Measurements from ENCODE around the gene C19orf53.
"Not testable (repeated sequence)": the region's sequence is repeated elsewhere in the genome, so short reads cannot be mapped to it uniquely, and the experiment has no call there.

The C19orf53 gene

GRCh38 chr19:13764101-13764807, 10.0 kb upstream of the C19orf53 start, which contains the start of gene MRI1:
TSS of gene MRI1 (plus strand) at chr19:13764522. CDS start at chr19:13764589, 67 bp downstream.
- DNase-seq = peak; percentile 85

DNA sequence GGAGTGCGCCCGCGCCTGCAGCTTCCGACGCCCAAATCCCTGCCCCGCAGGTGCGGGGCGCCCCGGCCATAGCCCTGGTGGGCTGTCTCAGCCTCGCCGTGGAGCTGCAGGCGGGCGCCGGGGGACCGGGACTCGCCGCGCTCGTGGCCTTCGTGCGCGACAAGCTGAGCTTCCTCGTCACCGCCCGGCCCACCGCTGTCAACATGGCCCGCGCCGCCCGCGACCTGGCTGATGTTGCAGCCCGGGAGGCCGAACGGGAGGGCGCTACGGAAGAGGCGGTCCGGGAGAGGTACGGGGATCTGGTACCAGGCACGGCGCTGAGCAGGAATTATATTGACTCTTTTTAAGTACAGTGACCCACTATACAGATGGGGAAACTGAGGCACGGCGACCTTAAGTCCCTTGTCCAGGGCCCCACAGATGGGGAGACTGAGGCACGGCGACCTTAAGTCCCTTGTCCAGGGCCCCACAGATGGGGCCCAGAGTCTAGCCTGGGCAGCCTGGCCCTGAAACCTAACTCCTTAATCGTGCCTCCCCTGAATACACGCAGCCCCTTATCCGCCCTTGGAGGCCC, 9.3 kb upstream of the C19orf53 start:
- peak; percentile 55 to 60 for DNase-seq

DNA sequence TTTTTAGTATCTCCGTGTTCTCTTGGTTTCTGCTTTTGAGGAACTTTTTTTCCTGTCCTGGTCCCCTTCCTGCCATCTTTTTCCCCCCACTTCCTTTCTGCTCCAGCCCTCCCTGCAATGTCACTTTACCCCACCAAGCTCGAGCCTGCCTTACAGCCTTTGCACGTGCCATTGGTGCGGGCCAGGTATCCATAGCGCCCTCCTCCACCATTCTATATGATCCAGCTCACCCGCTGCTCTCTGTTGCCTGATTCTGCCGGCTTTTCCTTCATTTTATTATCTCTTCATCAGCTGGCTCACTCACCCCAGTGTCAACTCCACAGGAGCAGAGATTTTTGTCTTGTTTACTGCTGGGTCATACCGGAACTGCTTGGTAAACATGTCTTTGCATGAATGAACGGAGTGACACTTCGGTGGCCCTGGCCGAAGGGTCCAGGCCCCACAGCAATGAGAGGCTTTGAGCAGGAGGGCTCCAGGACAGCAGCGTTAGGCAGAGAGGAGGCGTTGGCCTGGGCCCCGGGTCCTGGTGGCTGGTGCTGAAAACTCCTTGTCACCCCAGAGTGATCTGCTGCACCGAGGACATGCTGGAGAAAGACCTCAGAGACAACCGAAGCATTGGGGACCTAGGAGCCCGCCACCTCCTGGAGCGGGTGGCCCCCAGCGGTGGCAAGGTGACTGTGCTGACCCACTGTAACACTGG, 8.7 kb upstream of the C19orf53 start:
- no peak for DNase-seq

GRCh38 chr19:13766095-13766481, 8.2 kb upstream of the C19orf53 start:
- no peak for DNase-seq

DNA sequence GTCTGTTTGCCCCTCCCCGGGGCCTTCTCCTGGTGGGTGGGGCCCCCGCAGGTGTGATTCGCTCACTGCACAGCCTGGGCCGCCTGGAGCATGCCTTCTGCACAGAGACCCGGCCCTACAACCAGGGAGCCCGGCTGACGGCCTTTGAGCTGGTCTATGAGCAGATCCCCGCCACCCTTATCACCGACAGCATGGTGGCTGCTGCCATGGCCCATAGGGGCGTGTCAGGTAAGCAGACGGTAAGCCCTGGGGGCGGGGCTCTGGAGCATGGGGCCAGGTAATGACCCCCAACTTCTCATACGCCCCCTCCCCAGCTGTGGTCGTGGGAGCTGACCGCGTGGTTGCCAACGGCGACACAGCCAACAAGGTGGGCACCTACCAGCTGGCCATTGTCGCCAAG, 5.7 kb upstream of the C19orf53 start:
- no peak for DNase-seq

GRCh38 chr19:13770013-13770635, 4.1 kb upstream of the C19orf53 start:
- no peak for DNase-seq

GRCh38 chr19:13778398-13778797, 4.1 kb downstream of the C19orf53 start:
- no peak for DNase-seq

- DNase-seq = no peak
Measured at GRCh38 chr19:13778847-13779246, 4.6 kb downstream of the C19orf53 start.

DNA sequence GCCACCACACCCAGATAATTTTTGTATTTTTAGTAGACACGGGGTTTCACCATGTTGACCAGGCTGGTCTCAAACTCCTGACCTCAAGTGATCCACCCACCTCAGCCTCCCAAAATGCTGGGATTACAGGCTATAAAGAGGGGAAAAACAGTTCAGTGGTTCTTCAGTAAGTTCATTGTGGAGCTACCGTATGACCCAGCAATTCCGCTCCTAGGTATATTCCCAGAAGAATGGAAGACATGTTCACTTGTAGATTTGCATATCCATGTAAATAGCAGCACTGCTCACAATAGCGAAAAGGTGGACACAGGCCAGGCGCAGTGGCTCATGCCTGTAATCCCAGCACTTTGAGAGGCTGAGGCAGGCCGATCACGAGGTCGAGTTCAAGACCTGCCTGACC, 5.5 kb downstream of the C19orf53 start:
- DNase-seq = not testable (repeated sequence)

- DNase-seq = no peak
Measured at GRCh38 chr19:13781547-13781946, 7.3 kb downstream of the C19orf53 start.

- DNase-seq = no peak
Measured at GRCh38 chr19:13782537-13782936, 8.3 kb downstream of the C19orf53 start.

DNA sequence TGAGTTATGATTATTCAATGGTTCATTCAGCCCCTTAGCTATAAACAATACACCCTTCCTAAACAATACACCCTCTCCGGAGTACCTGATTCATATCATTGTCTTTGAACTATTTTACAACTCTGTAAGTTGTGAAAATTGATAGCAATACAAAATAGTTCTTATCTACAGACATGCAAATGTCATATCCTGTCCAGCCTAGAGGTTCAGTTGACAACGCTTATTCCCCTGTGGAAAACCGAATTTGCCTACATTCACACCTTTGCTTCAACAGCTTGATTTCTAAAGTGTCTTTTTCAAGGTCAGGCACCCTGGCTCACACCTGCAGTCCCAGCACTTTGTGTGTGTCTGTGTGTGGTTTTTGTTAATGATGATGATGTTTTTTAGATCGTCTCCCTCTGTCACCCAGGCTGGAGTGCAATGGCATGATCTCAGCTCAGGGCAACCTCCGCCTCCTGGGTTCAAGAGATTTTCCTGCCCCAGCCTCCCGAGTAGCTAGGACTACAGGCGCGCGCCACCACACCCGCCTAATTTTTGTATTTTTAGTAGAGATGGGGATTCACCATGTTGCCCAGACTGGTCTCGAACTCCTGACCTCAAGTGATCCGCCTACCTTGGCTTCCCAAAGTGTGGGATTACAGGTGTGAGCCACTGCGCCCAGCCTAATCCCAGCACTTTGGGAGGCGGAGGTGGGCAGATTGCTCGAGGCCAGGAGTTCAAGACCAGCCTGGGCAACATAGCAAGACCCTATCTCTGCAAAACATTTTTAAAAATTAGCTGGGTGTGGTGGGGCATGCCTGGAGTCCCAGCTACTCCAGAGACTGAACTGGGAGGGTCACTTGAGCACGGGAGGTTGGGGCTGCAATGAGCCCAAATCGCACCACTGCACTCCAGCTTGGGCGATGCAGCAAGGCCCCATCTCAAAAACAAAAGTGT, 9.6 kb downstream of the C19orf53 start:
- DNase-seq = no peak

DNA sequence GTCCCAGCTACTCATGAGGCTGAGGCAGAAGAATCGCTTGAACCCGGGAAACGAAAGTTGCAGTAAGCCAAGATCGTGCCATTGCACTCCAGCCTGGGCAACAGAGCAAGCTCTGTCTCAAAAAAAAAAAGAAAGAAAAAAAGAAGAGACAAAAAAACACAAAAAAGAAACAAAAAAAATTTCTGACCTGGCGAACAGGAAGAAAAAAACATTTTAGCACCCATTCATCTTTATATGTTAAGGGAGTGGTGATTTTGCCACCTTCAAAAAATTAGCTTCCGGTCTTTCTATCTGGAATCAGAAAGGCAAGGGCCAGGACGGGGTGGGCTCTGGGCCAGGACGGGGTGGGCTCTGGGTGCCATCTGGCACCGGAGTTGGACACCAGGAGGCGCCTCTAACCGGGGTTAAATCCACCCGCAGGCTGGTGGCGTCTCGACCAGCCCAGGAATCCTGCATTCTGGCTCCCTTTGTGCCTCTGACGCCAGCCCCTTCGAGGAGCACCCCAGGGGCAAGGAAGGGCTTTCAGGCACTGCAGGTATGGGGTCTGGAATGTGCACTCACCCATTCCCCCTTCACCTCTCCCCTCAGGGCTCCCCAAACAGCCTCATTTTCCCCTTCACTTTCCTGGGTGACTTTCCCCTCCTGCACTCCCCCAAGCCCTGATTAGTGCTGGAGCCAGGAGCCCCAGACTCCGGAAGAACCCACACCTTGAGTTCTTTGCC, 10.6 kb downstream of the C19orf53 start:
- peak; percentile 77 to 84 for DNase-seq

DNA sequence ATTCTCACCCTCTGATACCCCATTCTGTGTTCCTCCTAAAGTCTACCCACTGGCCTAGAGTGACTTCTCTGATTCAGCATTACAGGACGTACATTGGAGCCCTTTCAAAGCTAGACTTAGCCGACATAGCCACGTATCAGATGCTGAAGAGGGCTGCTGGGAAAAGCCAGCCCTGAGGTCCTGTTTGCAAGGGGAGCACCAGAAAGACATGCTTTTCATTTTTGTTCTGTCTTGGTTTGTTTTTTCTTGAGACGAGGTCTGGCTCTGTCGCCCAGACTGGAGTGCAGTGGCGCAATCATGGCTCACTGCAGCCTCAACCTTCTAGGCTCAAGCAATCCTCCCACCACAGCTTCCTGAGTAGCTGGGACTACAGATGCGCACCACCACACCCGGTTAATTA, 14.7 kb downstream of the C19orf53 start:
- no peak for DNase-seq

GRCh38 chr19:13790354-13790753, 16.1 kb downstream of the C19orf53 start:
- no peak for DNase-seq

DNA sequence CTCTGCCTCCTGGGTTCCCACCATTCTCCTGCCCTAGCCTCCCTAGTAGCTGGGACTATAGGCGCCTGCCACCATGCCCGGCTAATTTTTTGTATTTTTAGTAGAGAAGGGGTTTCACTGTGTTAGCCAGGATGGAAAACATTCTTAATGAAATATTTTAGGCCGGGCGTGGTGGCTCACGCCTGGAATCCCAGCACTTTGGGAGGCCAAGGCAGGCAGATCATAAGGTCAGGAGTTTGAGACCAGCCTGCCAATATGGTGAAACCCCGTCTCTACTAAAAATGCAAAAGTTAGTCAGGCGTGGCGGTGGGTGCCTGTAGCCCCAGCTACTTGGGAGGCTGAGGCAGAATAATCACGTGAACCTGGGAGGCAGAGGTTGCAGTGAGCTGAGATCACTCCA, 19.1 kb downstream of the C19orf53 start:
- not testable (repeated sequence) for DNase-seq

DNA sequence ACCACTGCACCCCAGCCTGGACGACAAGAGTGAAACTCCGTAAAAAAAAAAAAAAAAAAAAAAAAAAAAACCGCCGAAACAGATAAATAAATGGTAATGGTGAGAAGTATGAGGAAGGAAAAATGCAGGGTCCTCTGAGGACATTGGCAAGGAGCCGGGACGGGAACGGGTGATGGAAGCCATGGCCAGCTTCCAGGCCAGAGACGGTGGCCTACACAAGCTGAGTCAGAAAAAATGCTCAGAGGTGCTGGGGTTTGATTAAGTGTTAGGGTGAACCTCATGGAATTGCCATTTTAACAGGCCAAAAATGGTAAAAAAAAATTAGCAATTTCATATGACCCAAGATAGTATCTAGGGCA, 20.1 kb downstream of the C19orf53 start:
- no peak for DNase-seq

- DNase-seq = peak; percentile 96 to 97
Measured at GRCh38 chr19:13794757-13795589, 20.7 kb downstream of the C19orf53 start, which contains the start of gene ZSWIM4. TSS of gene ZSWIM4 (plus strand) at chr19:13795443. CDS start at chr19:13795649, 206 bp downstream.

DNA sequence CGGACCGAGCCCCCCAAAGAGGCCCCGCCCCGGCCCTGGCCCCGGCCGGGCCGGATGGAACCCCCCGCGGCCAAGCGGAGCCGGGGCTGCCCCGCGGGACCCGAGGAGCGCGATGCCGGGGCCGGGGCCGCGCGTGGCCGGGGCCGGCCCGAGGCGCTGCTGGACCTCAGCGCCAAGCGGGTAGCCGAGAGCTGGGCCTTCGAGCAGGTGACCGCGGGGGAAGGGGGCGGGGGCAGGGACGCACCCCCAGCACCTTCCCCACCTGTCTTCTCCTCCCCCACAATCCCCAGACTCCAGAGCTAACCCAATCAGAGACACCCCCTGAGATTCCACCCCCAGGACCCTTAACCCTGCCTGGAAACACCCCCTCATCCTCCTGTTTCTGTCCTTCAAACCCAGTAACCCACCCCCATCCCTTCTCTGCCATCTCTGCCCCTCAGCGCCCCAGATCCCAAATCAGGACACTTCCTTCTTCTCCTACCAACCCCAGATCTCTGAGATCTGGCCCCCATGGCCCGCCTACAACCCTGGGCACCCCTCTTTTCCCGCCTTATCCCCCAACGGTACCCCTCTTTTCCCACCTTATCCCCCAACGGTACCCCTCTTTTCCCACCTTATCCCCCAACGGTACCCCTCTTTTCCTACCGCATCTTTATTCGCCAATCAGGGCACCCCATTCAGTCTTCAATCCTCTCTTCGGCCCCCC, 21.5 kb downstream of the C19orf53 start:
- DNase-seq = no peak

Data from activated T-cell treated with anti-CD3 and anti-CD28 coated beads, Interleukin-2, amount 50 U/mL, for 48 hours (primary cell).